Activated naive CD4-positive, alpha-beta T cell treated with Interleukin-2 at 50 U/mL for 16 hours (primary cell): ENCODE measurements around the gene LOXHD1.

Experiments used
- DNase-seq: peaks from one replicate; pipeline ENCODE4 v3.0.0-alpha.2; 2020

The LOXHD1 gene

DNA sequence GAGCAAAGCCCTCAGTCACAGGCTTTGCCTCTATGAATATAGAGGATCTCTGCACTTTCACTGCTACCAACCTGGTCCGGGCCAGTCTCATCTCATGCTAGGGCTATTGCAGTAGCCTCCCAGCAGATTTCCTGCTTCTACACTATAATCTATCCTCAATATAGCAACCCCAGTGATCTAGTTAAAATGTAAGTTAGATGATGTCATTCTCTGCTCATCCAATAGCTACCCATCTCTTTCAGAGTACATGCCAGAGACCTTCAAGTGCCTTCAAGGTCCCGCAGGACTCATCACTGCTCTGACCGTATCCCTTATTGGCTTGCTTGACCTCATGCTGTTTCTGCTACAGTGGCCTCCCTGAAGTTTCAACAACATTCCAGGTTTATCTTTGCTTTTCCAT is 186.3 kb downstream of the LOXHD1 start:
- no peak for DNase-seq

DNA sequence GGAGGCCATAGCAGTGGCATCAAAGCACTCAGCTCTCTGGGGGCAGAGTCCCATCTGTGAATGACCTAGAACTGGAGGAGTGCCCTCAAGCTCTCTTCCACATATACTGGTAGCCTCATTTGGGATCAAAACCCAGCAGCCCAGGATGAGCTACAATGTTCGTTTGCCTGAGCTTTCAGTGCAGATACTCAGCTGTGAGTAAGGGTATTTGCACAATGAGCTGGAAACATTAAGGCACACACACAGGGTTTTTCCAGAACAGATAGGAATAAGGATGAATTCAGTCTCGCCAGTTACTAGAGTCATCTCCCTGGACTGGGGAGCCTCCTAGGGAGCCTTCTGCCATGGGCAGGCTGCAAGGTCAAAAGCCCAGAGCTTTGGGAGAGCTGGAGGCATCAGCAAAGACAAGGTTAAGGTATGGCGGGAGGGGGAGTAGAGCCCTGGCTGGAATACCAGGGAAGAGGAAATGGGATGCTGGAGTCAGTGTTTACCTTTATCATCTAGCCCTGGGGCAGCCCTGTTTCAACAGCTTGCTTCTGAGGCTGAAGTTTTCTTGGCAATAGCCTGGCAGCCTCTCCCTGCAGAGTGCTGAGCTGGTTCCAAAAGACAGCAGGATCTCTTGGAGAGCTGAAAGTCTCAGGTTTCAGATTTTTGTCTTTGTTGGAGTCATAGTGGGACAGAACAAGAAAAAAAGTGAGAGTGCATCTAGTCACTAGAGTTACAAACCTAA is 187.7 kb downstream of the LOXHD1 start:
- no peak for DNase-seq

DNA sequence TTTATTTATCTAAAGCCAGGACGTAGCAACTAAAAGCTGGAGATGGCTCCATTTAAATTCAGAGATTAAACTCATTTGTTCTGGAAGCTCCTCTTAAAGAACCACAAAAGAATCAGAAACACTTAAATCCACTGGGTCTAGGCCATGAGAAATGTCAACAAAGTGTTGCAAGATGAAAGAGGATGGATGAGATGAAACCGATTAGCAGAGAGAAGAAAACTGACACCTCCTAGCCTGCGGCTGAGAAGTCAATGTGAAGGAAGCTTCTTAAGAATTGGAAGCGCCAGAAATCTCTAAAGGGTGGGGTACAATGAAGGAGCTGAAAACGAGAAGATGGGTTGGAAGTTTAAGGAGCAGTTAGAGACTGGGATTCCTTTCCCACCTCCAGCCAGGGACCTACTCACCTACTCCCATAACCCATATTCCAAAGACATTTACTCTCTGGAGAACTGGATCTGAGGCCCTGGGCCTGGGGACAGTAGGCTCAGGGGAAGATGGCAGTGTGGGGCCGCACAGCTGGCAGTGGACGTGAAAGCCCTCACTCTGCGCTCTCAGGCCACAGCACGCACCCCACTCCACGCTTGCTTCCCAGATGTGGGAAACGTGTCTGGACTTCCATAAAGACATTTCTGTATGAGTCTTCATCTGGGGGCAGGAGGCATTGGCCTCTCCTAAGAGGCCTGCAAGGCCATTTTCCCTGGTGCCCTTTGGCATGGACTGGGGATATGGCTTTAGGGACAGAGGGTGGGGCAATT is 188.4 kb downstream of the LOXHD1 start:
- no peak for DNase-seq

DNA sequence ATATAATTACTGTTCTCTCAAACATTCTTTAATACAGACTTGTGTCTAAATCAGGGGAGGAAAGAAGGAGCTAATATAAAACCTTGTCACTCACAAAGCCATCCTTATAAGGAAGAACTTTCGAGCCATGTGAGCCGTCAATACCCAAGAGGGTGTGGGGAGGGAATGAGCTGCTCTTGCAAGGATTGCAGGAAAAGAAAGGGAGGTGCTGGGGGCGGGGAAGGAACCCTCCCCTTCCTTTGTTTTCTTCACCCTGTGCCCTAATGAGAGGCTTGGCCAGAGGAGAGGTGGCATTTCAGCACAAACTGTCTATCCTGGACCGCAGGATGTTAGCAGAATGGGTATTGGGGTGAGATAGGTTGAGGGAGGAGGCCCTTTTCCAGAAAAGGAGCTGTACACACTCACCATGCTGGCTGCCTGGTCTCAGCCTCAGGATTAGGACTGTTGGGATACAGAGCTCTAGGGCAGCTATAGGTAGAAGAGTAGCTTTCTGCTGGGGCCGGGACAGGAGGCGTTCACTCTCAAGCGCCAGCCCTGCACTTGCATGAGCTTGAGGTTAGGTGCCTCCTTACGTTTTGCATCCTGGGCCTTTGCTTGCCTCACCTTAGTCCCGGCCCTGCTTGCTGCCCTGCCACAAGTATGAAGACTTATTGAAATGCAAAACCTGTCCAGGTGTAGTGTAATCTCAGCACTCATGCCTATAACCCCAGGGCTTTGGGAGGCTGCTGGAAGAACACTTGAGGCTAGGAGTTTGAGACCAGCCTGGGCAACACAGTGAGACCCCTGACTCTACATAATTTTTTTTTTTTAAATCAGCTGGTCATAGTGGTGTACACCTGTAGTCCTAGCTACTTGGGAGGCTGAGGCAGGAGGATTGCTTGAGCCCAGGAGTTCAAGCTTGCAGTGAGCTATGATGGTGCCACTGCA is 190.5 kb downstream of the LOXHD1 start:
- no peak for DNase-seq

DNA sequence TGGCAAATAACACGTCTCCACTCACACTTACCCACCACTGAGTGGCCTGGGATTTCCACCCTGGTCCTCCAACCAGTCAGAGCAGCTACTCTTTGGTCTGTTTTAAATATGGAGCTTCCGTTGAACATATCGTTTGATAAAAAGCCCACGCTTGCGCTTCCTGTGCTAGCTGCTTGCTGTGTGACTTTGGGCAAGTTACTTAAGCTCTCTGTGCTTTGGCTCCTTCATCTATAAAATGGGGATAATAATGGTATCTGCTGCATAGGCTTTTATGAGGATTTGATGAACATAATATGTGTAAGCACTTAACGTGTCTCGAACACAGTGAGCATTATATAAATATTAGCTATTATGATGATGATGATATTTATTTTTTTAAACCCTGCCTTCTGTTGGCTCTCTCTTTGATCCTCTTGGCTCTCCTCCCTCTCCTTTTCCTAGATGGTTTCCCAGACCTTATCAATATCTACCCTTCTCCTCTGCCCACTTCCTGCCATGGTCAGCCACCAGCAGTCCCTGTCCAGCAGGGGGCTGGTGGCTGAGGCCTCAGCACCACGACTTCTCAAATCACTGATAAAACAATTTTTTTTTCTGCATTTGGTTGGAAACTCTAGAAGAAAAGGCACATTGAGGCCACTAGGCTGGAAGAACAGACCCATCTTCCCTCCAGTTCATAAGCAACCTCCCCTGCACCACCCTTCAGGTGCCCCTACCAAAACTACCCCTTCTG is 191.9 kb downstream of the LOXHD1 start:
- no peak for DNase-seq

- no peak for DNase-seq
These were observed 194.5 kb downstream of the LOXHD1 start for GRCh38 chr18:46462523-46462922.

GRCh38 chr18:46461993-46462392 is 195.0 kb downstream of the LOXHD1 start:
- no peak for DNase-seq

- no peak for DNase-seq
These were observed 196.3 kb downstream of the LOXHD1 start for GRCh38 chr18:46460754-46461153.

DNA sequence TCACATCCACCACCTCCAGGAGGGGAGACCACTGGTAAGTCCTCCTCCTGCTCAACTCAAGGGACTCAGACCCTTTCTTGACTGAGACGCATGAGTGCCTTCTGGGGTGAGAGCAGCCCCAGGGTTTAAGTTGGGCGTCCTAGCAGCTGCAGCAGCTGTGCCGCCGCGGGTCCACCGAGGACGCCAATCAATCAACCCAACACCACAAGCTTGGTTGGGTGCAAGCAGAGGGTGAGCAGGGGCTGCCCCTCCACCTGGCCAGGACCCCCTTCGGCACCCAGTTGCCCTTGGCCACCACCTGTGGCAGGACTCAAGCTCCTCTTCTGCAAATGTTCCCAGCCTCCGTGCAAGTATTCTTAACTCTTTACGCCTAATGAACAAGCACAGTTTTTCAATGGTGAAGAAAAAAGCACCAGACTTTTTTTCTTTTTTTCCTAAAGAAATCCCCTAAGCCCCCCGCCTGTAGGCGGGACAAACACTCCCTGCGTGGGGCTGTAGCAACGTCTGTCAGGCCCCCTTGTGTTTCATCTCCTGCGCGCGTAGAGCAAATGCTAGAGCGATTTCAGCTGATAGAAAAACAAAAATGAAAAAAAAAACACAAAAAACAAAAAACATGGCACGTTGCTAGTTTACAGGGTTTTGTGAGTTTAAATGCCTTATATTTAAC is 197.1 kb downstream of the LOXHD1 start:
- no peak for DNase-seq

GRCh38 chr18:46458472-46458871 is 198.5 kb downstream of the LOXHD1 start:
- no peak for DNase-seq

GRCh38 chr18:46456691-46457090 is 200.3 kb downstream of the LOXHD1 start:
- DNase-seq: no peak

DNA sequence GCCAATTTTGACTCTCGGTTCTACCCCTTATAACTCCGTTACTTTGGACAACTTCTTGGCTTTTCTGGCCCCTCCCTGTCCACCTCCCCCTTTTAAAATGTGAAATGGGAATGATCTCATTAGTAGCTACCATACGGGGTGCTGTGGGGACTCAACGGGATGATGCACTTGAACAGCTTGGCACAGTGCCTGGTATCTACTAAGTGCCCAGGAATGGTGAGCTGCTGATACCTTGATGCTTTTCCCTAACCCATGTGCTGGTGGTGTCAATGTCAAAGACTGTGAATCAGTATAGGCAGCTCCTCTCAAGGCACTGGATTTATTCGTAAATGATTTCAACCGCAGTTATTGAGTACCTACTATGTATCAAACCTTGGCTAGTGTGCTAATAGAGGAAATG is 204.2 kb downstream of the LOXHD1 start:
- no peak for DNase-seq

GRCh38 chr18:46449499-46449898 is 207.5 kb downstream of the LOXHD1 start:
- no peak for DNase-seq

- DNase-seq: no peak
These were observed 208.0 kb downstream of the LOXHD1 start for GRCh38 chr18:46449033-46449432.

GRCh38 chr18:46448347-46448746 is 208.7 kb downstream of the LOXHD1 start:
- DNase-seq: no peak

- no peak for DNase-seq
These were observed 209.2 kb downstream of the LOXHD1 start for GRCh38 chr18:46447792-46448191.

DNA sequence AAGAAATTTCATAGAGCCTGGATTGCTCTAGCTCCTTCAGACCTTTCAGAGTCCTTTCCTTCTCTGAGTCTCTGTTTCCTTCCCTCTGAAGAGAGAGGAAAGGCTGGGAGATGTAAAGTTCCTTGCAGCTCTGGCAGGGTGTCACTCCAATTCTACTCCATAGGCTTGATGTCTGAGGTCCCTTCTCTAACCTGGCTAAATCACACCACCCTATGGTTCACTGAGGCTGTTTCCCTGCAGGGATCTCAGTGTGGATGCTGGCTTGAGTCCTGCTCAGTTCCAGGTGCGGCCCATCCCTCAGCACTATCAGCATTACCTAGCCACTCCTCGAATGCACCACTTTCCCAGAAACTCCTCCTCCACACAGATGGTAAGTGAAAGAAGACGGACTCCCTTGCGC is 209.7 kb downstream of the LOXHD1 start:
- no peak for DNase-seq

DNA sequence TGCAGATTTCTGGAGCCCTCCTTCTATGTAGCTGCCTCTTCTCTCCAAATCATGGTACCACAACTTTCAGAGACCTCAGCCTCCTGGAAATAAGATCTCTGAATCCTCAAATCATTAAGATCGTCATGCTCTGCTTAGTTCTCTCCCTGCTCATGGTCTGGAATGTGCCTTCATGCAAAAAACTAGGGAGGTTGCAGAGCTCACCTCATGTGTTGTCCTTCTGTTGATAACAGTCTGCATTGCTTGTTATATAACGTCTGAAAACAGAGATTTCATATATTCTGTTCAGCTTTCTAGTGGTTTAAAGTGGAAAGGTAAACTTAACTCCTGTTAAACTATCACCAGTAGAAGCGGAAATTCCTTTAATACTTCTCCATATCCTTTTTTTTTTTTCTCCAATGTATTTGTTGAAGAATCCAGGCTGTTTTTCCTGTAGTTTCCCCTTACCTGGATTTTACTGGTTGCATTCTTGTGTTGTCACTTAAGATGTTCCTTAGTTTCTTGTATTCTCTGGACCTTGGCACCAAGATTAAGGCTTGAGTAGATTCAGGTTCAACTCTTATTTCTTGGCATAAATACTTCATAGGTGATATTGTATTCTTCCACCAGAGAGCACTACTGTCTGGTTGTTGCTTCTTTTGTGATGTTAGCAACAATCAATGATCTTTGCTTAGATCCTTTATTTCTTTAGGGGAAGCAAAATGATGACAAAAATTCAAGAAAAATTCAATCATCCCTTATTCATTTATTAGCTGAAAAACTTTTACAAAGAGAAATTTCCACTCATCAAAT is 211.3 kb downstream of the LOXHD1 start:
- no peak for DNase-seq

DNA sequence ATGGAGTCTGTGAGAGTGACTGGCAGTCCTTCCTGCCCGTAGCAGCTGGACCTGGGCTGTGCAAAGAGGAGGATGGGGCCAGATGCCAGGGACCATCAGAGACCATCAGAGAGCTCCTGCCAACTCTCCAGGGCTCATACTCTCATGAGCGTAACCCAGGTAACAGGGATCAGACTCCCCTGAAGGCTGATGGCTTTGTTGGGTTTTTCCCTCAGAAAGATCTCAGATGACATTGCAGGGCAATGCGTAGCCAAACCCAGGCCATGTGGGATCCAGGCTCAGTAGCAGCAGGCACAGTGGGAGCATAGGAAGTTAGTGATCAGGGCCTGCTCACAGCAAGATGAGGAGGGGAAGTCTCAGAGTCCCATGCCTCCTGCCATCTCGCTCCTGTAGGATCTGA is 218.0 kb downstream of the LOXHD1 start:
- DNase-seq: no peak

DNA sequence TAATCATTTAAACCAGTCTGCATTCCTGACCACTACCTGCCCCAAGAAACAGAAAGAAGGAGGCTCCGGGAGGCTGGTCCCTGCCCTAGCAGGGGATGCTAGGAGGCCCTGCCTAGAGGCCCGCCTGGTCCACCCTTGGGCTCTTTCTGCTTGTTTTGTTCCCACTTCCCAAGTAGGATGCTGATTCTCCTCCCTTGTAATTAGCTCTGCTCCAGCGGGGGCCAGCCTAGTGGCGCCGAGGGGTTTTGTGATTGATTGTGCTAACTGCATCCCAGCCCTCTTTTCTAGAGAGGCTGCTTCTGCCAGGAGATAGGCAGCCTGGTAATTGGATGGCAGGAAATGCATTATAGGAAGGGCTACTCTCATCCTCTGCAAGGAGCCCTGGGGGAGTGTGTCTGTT is 220.0 kb downstream of the LOXHD1 start:
- DNase-seq: no peak

DNA sequence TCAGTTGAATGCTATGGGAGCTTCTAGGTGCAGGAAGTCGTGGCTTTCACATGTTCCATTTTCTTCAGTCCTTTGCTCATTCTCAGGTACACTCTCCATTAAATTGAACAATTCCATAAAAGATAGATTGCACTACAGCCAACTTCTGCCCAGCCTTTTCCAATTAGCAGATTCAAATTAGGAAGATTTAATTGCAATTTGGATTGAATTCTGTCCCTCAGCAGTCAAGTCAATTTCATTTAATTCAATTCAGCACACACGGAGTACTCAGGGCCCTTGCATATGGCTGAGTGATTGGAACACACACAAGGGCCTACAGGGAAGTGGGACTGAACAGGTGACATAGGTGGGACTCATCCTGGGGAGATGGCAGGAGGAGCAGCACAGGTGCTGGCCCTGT is 220.4 kb downstream of the LOXHD1 start:
- no peak for DNase-seq
